GM23338 (cell line): ENCODE results near the gene ZNF664. TPM values are rescaled to one million over a fixed set of nuclear protein-coding genes. Genes with fewer than 3 reads are reported as not detected.

Experiments used
- ATAC-seq: fragments of 200-7000 bp; cut with Tn5 transposase; 3 replicates; pipeline ENCODE4 v1.9.1; 2020
- DNase-seq: peaks from one replicate; pipeline ENCODE4 v3.0.0-alpha.2; 2015; ENCODE audit warnings: low spot score
- H2AFZ ChIP-seq: fragments of 200-600 bp; sonication (generic); 2 replicates; pipeline ENCODE4 v1.8.0; 2016; ENCODE audit warnings: antibody characterized with exemption, mild to moderate bottlenecking, moderate library complexity
- H3F3A ChIP-seq: fragments of 200-600 bp; sonication (generic); replicated peaks from 2 replicates; pipeline ENCODE4 v1.8.0; 2017; ENCODE audit warnings: antibody characterized with exemption, mixed run types, low read depth
- H3K27ac ChIP-seq: fragments of 200-600 bp; sonication (generic); 2 replicates; pipeline ENCODE4 v1.6.1; 2016; ENCODE audit warnings: low read depth
- H3K27me3 ChIP-seq: fragments of 200-600 bp; sonication (generic); 2 replicates; pipeline ENCODE4 v1.8.0; 2016; ENCODE audit warnings: mild to moderate bottlenecking, mixed run types, moderate library complexity; ENCODE audit not compliant: insufficient read depth
- H3K36me3 ChIP-seq: fragments of 200-600 bp; sonication (generic); 2 replicates; pipeline ENCODE4 v1.8.0; 2016; ENCODE audit warnings: mild to moderate bottlenecking; ENCODE audit not compliant: insufficient read depth
- H3K4me1 ChIP-seq: fragments of 200-600 bp; sonication (generic); 2 replicates; pipeline ENCODE4 v1.8.0; 2016; ENCODE audit warnings: mild to moderate bottlenecking, moderate library complexity; ENCODE audit not compliant: insufficient read depth
- H3K4me2 ChIP-seq: fragments of 200-600 bp; sonication (generic); 2 replicates; pipeline ENCODE4 v1.7.1; 2017; ENCODE audit warnings: mixed run types
- H3K4me3 ChIP-seq: fragments of 200-600 bp; sonication (generic); 2 replicates; pipeline ENCODE4 v1.6.1; 2016; ENCODE audit warnings: mixed run types
- H3K79me2 ChIP-seq: fragments of 200-600 bp; sonication (generic); replicated peaks from 2 replicates; pipeline ENCODE4 v1.8.0; 2017; ENCODE audit warnings: mild to moderate bottlenecking; ENCODE audit not compliant: insufficient read depth
- H3K9me2 ChIP-seq: fragments of 200-600 bp; sonication (generic); 2 replicates; pipeline ENCODE4 v1.8.0; 2017; ENCODE audit not compliant: insufficient read depth
- H4K20me1 ChIP-seq: fragments of 200-600 bp; sonication (generic); replicated peaks from 2 replicates; pipeline ENCODE4 v1.8.0; 2017; ENCODE audit warnings: mild to moderate bottlenecking; ENCODE audit not compliant: insufficient read depth
- H3K27ac Mint-ChIP-seq: 2 replicates; pipeline ENCODE4 v1.8.0; 2020; ENCODE audit warnings: inconsistent platforms, mild to moderate bottlenecking, moderate library complexity, mixed read lengths
- H3K27me3 Mint-ChIP-seq: 3 replicates; pipeline ENCODE4 v1.8.0; 2022; ENCODE audit warnings: low read depth, mild to moderate bottlenecking, moderate library complexity, mixed read lengths, inconsistent platforms; ENCODE audit not compliant: insufficient read depth, poor library complexity
- H3K36me3 Mint-ChIP-seq: 3 replicates; pipeline ENCODE4 v1.8.0; 2021; ENCODE audit warnings: low read depth, mild to moderate bottlenecking, inconsistent platforms, moderate library complexity, mixed read lengths
- H3K4me1 Mint-ChIP-seq: 3 replicates; pipeline ENCODE4 v1.8.0; 2020; ENCODE audit warnings: mild to moderate bottlenecking, inconsistent platforms, mixed read lengths
- H3K4me3 Mint-ChIP-seq: 3 replicates; pipeline ENCODE4 v1.8.0; 2021; ENCODE audit warnings: moderate library complexity, mild to moderate bottlenecking, inconsistent platforms, mixed read lengths
- H3K9me3 Mint-ChIP-seq: 3 replicates; pipeline ENCODE4 v1.8.0; 2020; ENCODE audit warnings: moderate library complexity, mild to moderate bottlenecking, inconsistent platforms, mixed read lengths
- CREB1 ChIP-seq: fragments of 250-450 bp; sonication (Bioruptor Pico); IDR thresholded peaks from 2 replicates; pipeline ENCODE4 v1.5.0; 2020; ENCODE audit warnings: low read depth, mild to moderate bottlenecking, moderate library complexity
- EZH2 ChIP-seq: fragments of 200-600 bp; sonication (generic); IDR thresholded peaks from one replicate; pipeline ENCODE4 v1.8.0; 2017; ENCODE audit warnings: antibody characterized with exemption, mild to moderate bottlenecking, low read depth; ENCODE audit not compliant: unreplicated experiment
- EZH2phosphoT487 ChIP-seq: fragments of 200-600 bp; sonication (generic); IDR thresholded peaks from one replicate; pipeline ENCODE4 v1.8.1; 2018; ENCODE audit warnings: antibody characterized with exemption; ENCODE audit not compliant: unreplicated experiment
- JUNB ChIP-seq: IDR thresholded peaks from one replicate; pipeline ENCODE4 v1.6.1; 2016; ENCODE audit warnings: antibody characterized with exemption; ENCODE audit not compliant: unreplicated experiment
- NANOG ChIP-seq: IDR thresholded peaks from 2 replicates; pipeline ENCODE4 v1.6.1; 2016; ENCODE audit warnings: antibody characterized with exemption, borderline replicate concordance
- POLR2AphosphoS5 ChIP-seq: IDR thresholded peaks from 2 replicates; pipeline ENCODE4 v1.6.1; 2016; ENCODE audit warnings: antibody characterized with exemption, low read depth
- REST ChIP-seq: IDR thresholded peaks from one replicate; pipeline ENCODE4 v1.6.1; 2018; ENCODE audit warnings: antibody characterized with exemption; ENCODE audit not compliant: unreplicated experiment
- STAT1 ChIP-seq: IDR thresholded peaks from one replicate; pipeline ENCODE4 v1.6.1; 2016; ENCODE audit warnings: antibody characterized with exemption; ENCODE audit not compliant: unreplicated experiment
- ZNF114 ChIP-seq: fragments of 250-450 bp; sonication (Bioruptor Pico); IDR thresholded peaks from 2 replicates; pipeline ENCODE4 v1.5.0; 2020; ENCODE audit warnings: mild to moderate bottlenecking, moderate library complexity
- ZNF331 ChIP-seq: fragments of 250-450 bp; sonication (Bioruptor Pico); IDR thresholded peaks from 2 replicates; pipeline ENCODE4 v1.5.0; 2020; ENCODE audit warnings: low read depth, mild to moderate bottlenecking, moderate library complexity
- polyA plus RNA-seq: library from polyadenylated mRNA; unstranded; fragments of >200 nt; fragmentation: Nextera tagmentation; extraction: Ambion mirVana; gene quantifications from 2 replicates; pipeline ENCODE4 v1.2.1, GENCODE V29; 2016
- total RNA-seq: library from RNA; depleted of rRNA; stranded (reverse); fragments of >200 nt; shearing (Covaris generic); gene quantifications from 2 replicates; pipeline ENCODE4 v1.2.3, GENCODE V29; 2014
- TF ChIP-seq, protein P1 (sequence below): IDR thresholded peaks from 2 replicates; pipeline ENCODE4 v1.6.1; 2016; ENCODE audit warnings: antibody characterized with exemption
- TF ChIP-seq, protein P2 (sequence below): fragments of 250-450 bp; sonication (Bioruptor Pico); IDR thresholded peaks from 2 replicates; pipeline ENCODE4 v1.5.0; 2020; ENCODE audit warnings: mild to moderate bottlenecking, moderate library complexity
- TF ChIP-seq, protein P3 (sequence below), 2 experiments: fragments of 200-600 bp in 1 of 2; sonication (generic) in 1 of 2; conservative IDR thresholded peaks; 2 replicates each; pipeline versions ENCODE4 v1.5.1 to v1.6.1; 2016 to 2017; ENCODE audit warnings: antibody characterized with exemption in 2 of 2, low read depth in 2 of 2, mild to moderate bottlenecking in 2 of 2, moderate library complexity in 1 of 2

ZNF664 gene
- total and polyA plus RNA-seq, 2 experiments from 2014 or later = 8.1 to 35.2 TPM

- Mint-ChIP-seq H3K4me1 (peaks cover 20% of the 10 kb centered on the region), H3K27ac (no peak overlapping the region), H3K36me3 (peaks cover 23% of the 10 kb centered on the region; the same call in 2 of the 3 replicates), H3K9me3 (no peaks in the 10 kb centered on the region), H3K4me3 (no peak overlapping the region), H3K27me3 (peaks cover 3% of the 10 kb centered on the region)
- Histone ChIP-seq H3K4me3 (no peak overlapping the region), H2AFZ (no peak overlapping the region), H3K27ac (no peak overlapping the region), H3K79me2 (no peaks in the 10 kb centered on the region), H3F3A (no peaks in the 10 kb centered on the region), H3K9me2 (no peaks in the 10 kb centered on the region), H3K4me2 (no peak overlapping the region), H3K27me3 (no peaks in the 10 kb centered on the region), H3K36me3 (peaks cover 8% of the 10 kb centered on the region), H4K20me1 (peaks cover 8% of the 10 kb centered on the region; the same call in 1 of the 2 replicates), H3K4me1 (no peaks in the 10 kb centered on the region; the same call in 1 of the 2 replicates)
- DNase-seq = no peak
- no peak for ATAC-seq
- TF ChIP-seq EZH2 (no peak), CREB1 (CRISPR knock-in tag) (no peak), STAT1 (no peak), POLR2AphosphoS5 (no peak), ZNF331 (CRISPR knock-in tag) (no peak), ZNF114 (no peak), NANOG (no peak), JUNB (no peak), EZH2phosphoT487 (no peak), REST (no peak)
- TF ChIP-seq, protein P1, sequence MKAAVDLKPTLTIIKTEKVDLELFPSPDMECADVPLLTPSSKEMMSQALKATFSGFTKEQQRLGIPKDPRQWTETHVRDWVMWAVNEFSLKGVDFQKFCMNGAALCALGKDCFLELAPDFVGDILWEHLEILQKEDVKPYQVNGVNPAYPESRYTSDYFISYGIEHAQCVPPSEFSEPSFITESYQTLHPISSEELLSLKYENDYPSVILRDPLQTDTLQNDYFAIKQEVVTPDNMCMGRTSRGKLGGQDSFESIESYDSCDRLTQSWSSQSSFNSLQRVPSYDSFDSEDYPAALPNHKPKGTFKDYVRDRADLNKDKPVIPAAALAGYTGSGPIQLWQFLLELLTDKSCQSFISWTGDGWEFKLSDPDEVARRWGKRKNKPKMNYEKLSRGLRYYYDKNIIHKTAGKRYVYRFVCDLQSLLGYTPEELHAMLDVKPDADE = no peak
- TF ChIP-seq, protein P2, sequence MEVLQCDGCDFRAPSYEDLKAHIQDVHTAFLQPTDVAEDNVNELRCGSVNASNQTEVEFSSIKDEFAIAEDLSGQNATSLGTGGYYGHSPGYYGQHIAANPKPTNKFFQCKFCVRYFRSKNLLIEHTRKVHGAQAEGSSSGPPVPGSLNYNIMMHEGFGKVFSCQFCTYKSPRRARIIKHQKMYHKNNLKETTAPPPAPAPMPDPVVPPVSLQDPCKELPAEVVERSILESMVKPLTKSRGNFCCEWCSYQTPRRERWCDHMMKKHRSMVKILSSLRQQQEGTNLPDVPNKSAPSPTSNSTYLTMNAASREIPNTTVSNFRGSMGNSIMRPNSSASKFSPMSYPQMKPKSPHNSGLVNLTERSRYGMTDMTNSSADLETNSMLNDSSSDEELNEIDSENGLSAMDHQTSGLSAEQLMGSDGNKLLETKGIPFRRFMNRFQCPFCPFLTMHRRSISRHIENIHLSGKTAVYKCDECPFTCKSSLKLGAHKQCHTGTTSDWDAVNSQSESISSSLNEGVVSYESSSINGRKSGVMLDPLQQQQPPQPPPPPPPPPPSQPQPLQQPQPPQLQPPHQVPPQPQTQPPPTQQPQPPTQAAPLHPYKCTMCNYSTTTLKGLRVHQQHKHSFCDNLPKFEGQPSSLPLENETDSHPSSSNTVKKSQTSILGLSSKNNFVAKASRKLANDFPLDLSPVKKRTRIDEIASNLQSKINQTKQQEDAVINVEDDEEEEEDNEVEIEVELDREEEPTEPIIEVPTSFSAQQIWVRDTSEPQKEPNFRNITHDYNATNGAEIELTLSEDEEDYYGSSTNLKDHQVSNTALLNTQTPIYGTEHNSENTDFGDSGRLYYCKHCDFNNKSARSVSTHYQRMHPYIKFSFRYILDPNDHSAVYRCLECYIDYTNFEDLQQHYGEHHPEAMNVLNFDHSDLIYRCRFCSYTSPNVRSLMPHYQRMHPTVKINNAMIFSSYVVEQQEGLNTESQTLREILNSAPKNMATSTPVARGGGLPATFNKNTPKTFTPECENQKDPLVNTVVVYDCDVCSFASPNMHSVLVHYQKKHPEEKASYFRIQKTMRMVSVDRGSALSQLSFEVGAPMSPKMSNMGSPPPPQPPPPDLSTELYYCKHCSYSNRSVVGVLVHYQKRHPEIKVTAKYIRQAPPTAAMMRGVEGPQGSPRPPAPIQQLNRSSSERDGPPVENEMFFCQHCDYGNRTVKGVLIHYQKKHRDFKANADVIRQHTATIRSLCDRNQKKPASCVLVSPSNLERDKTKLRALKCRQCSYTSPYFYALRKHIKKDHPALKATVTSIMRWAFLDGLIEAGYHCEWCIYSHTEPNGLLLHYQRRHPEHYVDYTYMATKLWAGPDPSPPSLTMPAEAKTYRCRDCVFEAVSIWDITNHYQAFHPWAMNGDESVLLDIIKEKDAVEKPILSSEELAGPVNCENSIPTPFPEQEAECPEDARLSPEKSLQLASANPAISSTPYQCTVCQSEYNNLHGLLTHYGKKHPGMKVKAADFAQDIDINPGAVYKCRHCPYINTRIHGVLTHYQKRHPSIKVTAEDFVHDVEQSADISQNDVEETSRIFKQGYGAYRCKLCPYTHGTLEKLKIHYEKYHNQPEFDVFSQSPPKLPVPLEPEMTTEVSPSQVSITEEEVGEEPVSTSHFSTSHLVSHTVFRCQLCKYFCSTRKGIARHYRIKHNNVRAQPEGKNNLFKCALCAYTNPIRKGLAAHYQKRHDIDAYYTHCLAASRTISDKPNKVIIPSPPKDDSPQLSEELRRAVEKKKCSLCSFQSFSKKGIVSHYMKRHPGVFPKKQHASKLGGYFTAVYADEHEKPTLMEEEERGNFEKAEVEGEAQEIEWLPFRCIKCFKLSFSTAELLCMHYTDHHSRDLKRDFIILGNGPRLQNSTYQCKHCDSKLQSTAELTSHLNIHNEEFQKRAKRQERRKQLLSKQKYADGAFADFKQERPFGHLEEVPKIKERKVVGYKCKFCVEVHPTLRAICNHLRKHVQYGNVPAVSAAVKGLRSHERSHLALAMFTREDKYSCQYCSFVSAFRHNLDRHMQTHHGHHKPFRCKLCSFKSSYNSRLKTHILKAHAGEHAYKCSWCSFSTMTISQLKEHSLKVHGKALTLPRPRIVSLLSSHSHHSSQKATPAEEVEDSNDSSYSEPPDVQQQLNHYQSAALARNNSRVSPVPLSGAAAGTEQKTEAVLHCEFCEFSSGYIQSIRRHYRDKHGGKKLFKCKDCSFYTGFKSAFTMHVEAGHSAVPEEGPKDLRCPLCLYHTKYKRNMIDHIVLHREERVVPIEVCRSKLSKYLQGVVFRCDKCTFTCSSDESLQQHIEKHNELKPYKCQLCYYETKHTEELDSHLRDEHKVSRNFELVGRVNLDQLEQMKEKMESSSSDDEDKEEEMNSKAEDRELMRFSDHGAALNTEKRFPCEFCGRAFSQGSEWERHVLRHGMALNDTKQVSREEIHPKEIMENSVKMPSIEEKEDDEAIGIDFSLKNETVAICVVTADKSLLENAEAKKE (CRISPR knock-in tag) = no peak
- TF ChIP-seq, protein P3, sequence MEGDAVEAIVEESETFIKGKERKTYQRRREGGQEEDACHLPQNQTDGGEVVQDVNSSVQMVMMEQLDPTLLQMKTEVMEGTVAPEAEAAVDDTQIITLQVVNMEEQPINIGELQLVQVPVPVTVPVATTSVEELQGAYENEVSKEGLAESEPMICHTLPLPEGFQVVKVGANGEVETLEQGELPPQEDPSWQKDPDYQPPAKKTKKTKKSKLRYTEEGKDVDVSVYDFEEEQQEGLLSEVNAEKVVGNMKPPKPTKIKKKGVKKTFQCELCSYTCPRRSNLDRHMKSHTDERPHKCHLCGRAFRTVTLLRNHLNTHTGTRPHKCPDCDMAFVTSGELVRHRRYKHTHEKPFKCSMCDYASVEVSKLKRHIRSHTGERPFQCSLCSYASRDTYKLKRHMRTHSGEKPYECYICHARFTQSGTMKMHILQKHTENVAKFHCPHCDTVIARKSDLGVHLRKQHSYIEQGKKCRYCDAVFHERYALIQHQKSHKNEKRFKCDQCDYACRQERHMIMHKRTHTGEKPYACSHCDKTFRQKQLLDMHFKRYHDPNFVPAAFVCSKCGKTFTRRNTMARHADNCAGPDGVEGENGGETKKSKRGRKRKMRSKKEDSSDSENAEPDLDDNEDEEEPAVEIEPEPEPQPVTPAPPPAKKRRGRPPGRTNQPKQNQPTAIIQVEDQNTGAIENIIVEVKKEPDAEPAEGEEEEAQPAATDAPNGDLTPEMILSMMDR (conservative IDR thresholded peaks at IDR 0.05; ENCODE audit: low read depth in 2 of 2) = no peak
These were observed 36.8 kb downstream of the ZNF664 start for GRCh38 chr12:124009781-124010180.
